ENCODE data around the gene AKAP5. TPM values are rescaled to one million over a fixed set of nuclear protein-coding genes. Genes with fewer than 3 reads are reported as not detected.
A peak's percentile ranks its signal among the peaks of the same experiment; 100 is the strongest.

AKAP5 gene
- total and polyA plus RNA-seq, 2 of the 13 experiments (the other 11 are each of a cell fraction or from before 2014, with no cell fraction given) = 0.18 to 1.5 TPM

DNA sequence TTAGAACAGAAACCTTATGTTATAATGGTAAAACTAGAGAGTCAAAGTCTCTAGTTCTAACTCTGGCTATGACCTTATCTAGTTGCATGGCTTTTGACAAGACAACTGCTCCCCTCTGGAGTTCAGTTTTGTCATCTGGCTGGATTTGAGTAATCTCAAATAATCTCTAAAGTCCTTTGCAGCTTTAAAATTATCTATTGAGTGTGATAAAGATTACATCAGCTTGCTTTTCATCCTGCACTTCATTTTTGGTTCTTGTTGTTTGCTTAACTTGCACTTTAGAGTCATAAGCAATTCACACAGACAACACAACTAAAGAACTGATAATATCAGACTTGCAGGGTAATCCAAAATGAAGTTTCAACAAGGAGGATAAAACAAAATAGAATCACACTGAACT is 2.3 kb downstream of the AKAP5 start:
- ChIA-PET POLR2A (no interaction called here), CTCF (ENCODE audit: low intra/inter-chr PET ratio, low total read pairs) (no interaction called here)
- H3K4me1 ChIP-seq (ENCODE audit: insufficient read depth, low read length) = peaks cover 28% of the 10 kb centered on the region
- H3K27me3 ChIP-seq (ENCODE audit: control insufficient read depth in 1 of 2, insufficient read depth in 2 of 2, low read length in 2 of 2) = no peaks in the 10 kb centered on the region
- H4K20me1 ChIP-seq (ENCODE audit: insufficient read depth, low read length) = no peaks in the 10 kb centered on the region
- FAIRE-seq = no peak
- H3K36me3 ChIP-seq (replicated peaks in 1 of 2; ENCODE audit: control insufficient read depth in 1 of 2, insufficient read depth in 2 of 2, low read length in 2 of 2) = no peaks in the 10 kb centered on the region
- no peak overlapping the region for H3K4me2 ChIP-seq (ENCODE audit: low read depth, low read length)
- no TSS peak for BruUV-seq (replicated peaks)
- no peaks in the 10 kb centered on the region for H3K9me3 ChIP-seq (ENCODE audit: low read length)
- intact Hi-C loops (cut with micrococcal nuclease; ENCODE audit: unreplicated experiment) = no loop called here
- TF ChIP-seq MAFK (conservative IDR thresholded peaks at IDR 0.05 in 1 of 2, IDR thresholded peaks at IDR 0.05 in 1 of 2; ENCODE audit: low read length in 2 of 2) (peak in 1 of 2 experiments; percentile 33; a peak in 1 of 4 replicates), PHB2 (IDR thresholded peaks at IDR 0.05; ENCODE audit: partially characterized antibody) (no peak)
- TF ChIP-seq, protein P1, sequence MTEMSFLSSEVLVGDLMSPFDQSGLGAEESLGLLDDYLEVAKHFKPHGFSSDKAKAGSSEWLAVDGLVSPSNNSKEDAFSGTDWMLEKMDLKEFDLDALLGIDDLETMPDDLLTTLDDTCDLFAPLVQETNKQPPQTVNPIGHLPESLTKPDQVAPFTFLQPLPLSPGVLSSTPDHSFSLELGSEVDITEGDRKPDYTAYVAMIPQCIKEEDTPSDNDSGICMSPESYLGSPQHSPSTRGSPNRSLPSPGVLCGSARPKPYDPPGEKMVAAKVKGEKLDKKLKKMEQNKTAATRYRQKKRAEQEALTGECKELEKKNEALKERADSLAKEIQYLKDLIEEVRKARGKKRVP (CRISPR knock-in tag; IDR thresholded peaks at IDR 0.05) = 0 out of 4 replicates have a peak, but pooled peaks of 1 of the 2 experiments have one; percentile 28
- no peak overlapping the region for H3K27ac ChIP-seq (ENCODE audit: extremely low read length, insufficient read depth, low read length)
- DNase-seq (ENCODE audit: low spot score) = no peak
- H2AFZ ChIP-seq (ENCODE audit: low read length) = no peak overlapping the region
- in situ Hi-C loops (cut with HindIII; ENCODE audit: extremely low pct_ligation_motif_present, low pct_unique_long_range_greater_than_20kb) = no loop called here
- no peaks in the 10 kb centered on the region for H3K79me2 ChIP-seq (ENCODE audit: insufficient read depth, low read length)
- H3K9ac ChIP-seq (ENCODE audit: insufficient read depth, low read depth, low read length) = no peak overlapping the region
- no peak overlapping the region for H3K4me3 ChIP-seq (replicated peaks in 1 of 3; ENCODE audit: insufficient read depth in 1 of 3, low read depth in 2 of 3, low read length in 3 of 3)
- ATAC-seq = no peak

DNA sequence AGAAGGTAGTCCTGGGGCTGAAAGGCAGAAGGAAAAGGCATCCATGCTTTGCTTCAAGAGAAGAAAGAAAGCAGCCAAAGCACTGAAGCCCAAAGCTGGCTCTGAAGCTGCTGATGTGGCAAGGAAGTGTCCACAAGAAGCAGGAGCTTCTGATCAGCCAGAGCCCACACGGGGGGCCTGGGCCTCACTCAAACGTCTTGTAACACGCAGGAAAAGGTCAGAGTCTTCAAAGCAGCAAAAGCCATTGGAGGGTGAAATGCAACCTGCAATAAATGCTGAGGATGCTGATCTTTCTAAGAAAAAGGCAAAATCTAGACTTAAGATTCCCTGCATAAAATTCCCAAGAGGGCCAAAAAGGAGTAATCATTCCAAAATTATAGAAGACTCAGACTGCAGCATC is 3.2 kb downstream of the AKAP5 start:
- ChIA-PET POLR2A (no interaction called here), CTCF (ENCODE audit: low intra/inter-chr PET ratio, low total read pairs) (no interaction called here)
- no TSS peak for BruUV-seq (replicated peaks)
- H3K27ac ChIP-seq (ENCODE audit: extremely low read length, insufficient read depth, low read length) = no peak overlapping the region
- H4K20me1 ChIP-seq (ENCODE audit: insufficient read depth, low read length) = no peaks in the 10 kb centered on the region
- no peak overlapping the region for H2AFZ ChIP-seq (ENCODE audit: low read length)
- no peak overlapping the region for H3K4me3 ChIP-seq (replicated peaks in 1 of 3; ENCODE audit: insufficient read depth in 1 of 3, low read depth in 2 of 3, low read length in 3 of 3)
- in situ Hi-C loops (cut with HindIII; ENCODE audit: extremely low pct_ligation_motif_present, low pct_unique_long_range_greater_than_20kb) = no loop called here
- WGBS (ENCODE audit: low lambda C conversion rate) = 69% methylated on average over 3 of the region's 3 CpGs
- ATAC-seq = no peak
- FAIRE-seq = no peak
- H3K9me3 ChIP-seq (ENCODE audit: low read length) = no peaks in the 10 kb centered on the region
- H3K9ac ChIP-seq (ENCODE audit: insufficient read depth, low read depth, low read length) = no peak overlapping the region
- H3K79me2 ChIP-seq (ENCODE audit: insufficient read depth, low read length) = no peaks in the 10 kb centered on the region
- intact Hi-C loops (cut with micrococcal nuclease; ENCODE audit: unreplicated experiment) = no loop called here
- no peaks in the 10 kb centered on the region for H3K27me3 ChIP-seq (ENCODE audit: control insufficient read depth in 1 of 2, insufficient read depth in 2 of 2, low read length in 2 of 2)
- H3K36me3 ChIP-seq (replicated peaks in 1 of 2; ENCODE audit: control insufficient read depth in 1 of 2, insufficient read depth in 2 of 2, low read length in 2 of 2) = no peaks in the 10 kb centered on the region
- TF ChIP-seq ZBTB1 (CRISPR knock-in tag; IDR thresholded peaks at IDR 0.05; ENCODE audit: borderline replicate concordance) (no peak), WIZ (CRISPR knock-in tag; IDR thresholded peaks at IDR 0.05) (no peak), ARID3A (IDR thresholded peaks at IDR 0.05; ENCODE audit: low read depth, low read length) (no peak), BORCS8-MEF2B (CRISPR knock-in tag; IDR thresholded peaks at IDR 0.05) (no peak), ZBTB42 (CRISPR knock-in tag; IDR thresholded peaks at IDR 0.05) (no peak)
- TF ChIP-seq, protein P2, sequence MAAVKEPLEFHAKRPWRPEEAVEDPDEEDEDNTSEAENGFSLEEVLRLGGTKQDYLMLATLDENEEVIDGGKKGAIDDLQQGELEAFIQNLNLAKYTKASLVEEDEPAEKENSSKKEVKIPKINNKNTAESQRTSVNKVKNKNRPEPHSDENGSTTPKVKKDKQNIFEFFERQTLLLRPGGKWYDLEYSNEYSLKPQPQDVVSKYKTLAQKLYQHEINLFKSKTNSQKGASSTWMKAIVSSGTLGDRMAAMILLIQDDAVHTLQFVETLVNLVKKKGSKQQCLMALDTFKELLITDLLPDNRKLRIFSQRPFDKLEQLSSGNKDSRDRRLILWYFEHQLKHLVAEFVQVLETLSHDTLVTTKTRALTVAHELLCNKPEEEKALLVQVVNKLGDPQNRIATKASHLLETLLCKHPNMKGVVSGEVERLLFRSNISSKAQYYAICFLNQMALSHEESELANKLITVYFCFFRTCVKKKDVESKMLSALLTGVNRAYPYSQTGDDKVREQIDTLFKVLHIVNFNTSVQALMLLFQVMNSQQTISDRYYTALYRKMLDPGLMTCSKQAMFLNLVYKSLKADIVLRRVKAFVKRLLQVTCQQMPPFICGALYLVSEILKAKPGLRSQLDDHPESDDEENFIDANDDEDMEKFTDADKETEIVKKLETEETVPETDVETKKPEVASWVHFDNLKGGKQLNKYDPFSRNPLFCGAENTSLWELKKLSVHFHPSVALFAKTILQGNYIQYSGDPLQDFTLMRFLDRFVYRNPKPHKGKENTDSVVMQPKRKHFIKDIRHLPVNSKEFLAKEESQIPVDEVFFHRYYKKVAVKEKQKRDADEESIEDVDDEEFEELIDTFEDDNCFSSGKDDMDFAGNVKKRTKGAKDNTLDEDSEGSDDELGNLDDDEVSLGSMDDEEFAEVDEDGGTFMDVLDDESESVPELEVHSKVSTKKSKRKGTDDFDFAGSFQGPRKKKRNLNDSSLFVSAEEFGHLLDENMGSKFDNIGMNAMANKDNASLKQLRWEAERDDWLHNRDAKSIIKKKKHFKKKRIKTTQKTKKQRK (IDR thresholded peaks at IDR 0.05; ENCODE audit: low read length) = no peak
- DNase-seq (ENCODE audit: low spot score) = no peak
- peaks cover 28% of the 10 kb centered on the region for H3K4me1 ChIP-seq (ENCODE audit: insufficient read depth, low read length)
- H3K4me2 ChIP-seq (ENCODE audit: low read depth, low read length) = no peak overlapping the region

All from HepG2 (cell line).